Measurements from ENCODE around the gene DYNLT2B. TPM values are rescaled to one million over a fixed set of nuclear protein-coding genes. Genes with fewer than 3 reads are reported as not detected.
"Not testable (repeated sequence)": the region's sequence is repeated elsewhere in the genome, so short reads cannot be mapped to it uniquely, and the experiment has no call there.

DYNLT2B gene
- polyA plus RNA-seq, 1 donor, result 15.5 TPM

DNA sequence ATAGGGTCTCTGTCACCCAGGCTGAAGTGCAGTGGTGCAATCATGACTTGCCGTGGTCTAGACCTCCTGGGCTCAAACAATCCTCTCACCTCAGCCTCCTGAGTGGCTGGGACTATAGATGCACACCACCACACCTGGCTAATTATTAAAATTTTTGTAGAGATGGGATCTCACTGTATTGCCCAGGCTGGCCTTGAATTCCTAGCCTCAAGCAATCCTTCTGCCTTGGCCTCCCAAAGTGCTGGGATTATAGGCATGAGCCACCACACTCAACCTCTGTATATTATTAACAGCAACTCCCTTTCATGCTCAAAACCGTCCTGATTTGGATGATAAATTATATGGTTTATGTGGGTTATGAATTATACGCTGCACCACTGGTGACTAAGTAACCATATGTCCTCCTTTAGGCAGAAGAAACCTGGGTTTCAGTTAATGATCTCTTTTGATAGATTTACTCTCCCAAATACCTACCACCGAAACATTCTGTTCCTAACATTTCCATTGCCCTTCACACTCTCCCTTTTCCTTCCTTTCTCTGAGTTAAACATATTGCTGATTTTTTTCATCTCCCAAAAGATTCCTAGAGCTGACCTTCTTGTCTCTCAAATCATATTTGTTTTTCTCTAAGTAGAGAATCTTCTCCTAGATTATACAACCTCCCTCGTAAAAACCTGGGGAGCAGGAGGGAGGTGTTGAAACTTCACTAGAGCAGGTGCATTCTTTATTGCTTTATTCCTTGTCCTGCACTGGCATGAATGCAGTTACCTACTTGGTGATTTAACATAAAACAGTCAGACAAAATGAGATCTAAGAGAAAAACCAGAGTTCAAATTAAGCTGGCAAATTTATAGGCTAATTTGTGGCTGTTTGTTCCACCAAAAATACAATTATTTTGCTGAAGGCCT, 63.4 kb downstream of the DYNLT2B start:
- 100% methylated on average over 1 of the region's 5 CpGs for WGBS (ENCODE audit: insufficient coverage, low lambda C conversion rate)

GRCh38 chr3:196251918-196252317, 66.1 kb downstream of the DYNLT2B start:
- H3K4me1 ChIP-seq (ENCODE audit: control insufficient read depth, insufficient read depth, low read length), result peaks cover 6% of the 10 kb centered on the region
- no peaks in the 10 kb centered on the region for H3K9me3 ChIP-seq (ENCODE audit: control insufficient read depth, low read depth, low read length)
- H3K27ac ChIP-seq (ENCODE audit: low read length), result no peak overlapping the region
- H3K27me3 ChIP-seq (ENCODE audit: control insufficient read depth, insufficient read depth, low read length), result no peaks in the 10 kb centered on the region
- H3K36me3 ChIP-seq (ENCODE audit: control insufficient read depth, insufficient read depth, low read length), result peaks cover 22% of the 10 kb centered on the region
- no peak for DNase-seq
- 100% methylated on average over 1 of the region's 16 CpGs for WGBS (ENCODE audit: insufficient coverage, low lambda C conversion rate)
- no peak overlapping the region for H3K4me3 ChIP-seq (ENCODE audit: low read length)

More for the DNA sequence above, 63.4 kb downstream of the DYNLT2B start:
- Histone ChIP-seq H3K27me3 (ENCODE audit: control insufficient read depth, insufficient read depth, low read length) (no peaks in the 10 kb centered on the region), H3K9me3 (ENCODE audit: control insufficient read depth, low read depth, low read length) (no peaks in the 10 kb centered on the region), H3K27ac (ENCODE audit: low read length) (no peak overlapping the region), H3K4me3 (ENCODE audit: low read length) (no peak overlapping the region), H3K36me3 (ENCODE audit: control insufficient read depth, insufficient read depth, low read length) (peaks cover 11% of the 10 kb centered on the region), H3K4me1 (ENCODE audit: control insufficient read depth, insufficient read depth, low read length) (peaks cover 6% of the 10 kb centered on the region)
- no peak for DNase-seq

DNA sequence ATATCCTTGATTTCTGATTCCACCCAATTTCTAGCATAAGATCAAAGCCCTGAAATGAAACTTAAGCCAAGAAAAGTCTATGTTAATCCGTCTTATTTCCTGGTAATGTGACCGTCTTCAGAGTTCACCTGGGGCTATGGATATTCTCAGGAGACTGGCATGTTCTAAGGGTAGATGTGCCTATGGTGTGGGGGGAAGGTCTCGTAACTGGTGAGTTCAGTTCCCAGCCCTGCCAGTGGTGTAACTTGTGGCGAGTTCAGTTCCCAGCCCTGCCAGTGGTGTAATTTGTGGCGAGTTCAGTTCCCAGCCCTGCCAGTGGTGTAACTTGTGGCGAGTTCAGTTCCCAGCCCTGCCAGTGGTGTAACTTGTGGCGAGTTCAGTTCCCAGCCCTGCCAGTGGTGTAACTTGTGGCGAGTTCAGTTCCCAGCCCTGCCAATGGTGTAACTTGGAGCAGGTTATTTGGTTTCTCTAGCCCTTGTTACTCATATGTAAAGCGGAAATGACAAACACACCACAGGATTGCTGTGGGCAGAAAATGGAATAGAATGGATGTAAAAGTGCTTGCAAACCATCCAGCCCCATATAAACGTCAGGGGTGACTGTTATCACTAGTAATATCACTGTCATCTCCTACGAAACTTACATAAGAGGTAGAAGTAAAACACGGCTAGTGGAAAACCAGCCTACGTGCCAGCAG, 71.3 kb downstream of the DYNLT2B start:
- H3K27me3 ChIP-seq (ENCODE audit: control insufficient read depth, insufficient read depth, low read length), result no peaks in the 10 kb centered on the region
- H3K36me3 ChIP-seq (ENCODE audit: control insufficient read depth, insufficient read depth, low read length), result peaks cover 39% of the 10 kb centered on the region
- no peak for DNase-seq
- WGBS (ENCODE audit: insufficient coverage, low lambda C conversion rate), result 60% methylated on average over 1 of the region's 13 CpGs
- no peaks in the 10 kb centered on the region for H3K4me1 ChIP-seq (ENCODE audit: control insufficient read depth, insufficient read depth, low read length)
- H3K4me3 ChIP-seq (ENCODE audit: low read length), result no peak overlapping the region
- no peak overlapping the region for H3K27ac ChIP-seq (ENCODE audit: low read length)
- peaks cover 10% of the 10 kb centered on the region for H3K9me3 ChIP-seq (ENCODE audit: control insufficient read depth, low read depth, low read length)

GRCh38 chr3:196244166-196244565, 73.9 kb downstream of the DYNLT2B start:
- H3K4me3 ChIP-seq (ENCODE audit: low read length), result not testable (repeated sequence)
- peaks cover 59% of the 10 kb centered on the region for H3K36me3 ChIP-seq (ENCODE audit: control insufficient read depth, insufficient read depth, low read length)
- WGBS (ENCODE audit: insufficient coverage, low lambda C conversion rate), result no CpG with 5 or more reads among the region's 34 CpGs

DNA sequence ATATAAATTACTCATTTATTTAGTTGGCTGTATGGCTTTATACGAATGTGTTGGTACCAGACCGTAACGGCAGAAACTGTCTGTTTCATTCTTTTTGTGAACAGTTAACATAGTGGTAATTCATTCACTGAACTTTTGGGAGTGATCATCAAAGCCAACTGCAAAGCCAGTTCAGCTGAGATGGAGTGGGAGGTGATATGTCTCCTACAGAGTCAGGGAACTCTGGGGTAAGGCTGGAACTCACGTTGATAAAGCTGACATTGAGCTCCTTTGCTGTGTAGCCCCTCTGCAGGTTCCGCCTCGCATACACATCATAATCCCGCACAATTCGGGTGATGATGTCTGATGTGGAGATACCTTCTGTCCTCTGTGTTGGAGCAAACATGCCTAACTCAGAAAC, 76.3 kb downstream of the DYNLT2B start:
- Histone ChIP-seq H3K4me3 (ENCODE audit: low read length) (no peak overlapping the region), H3K27me3 (ENCODE audit: control insufficient read depth, insufficient read depth, low read length) (no peaks in the 10 kb centered on the region), H3K9me3 (ENCODE audit: control insufficient read depth, low read depth, low read length) (peaks cover 10% of the 10 kb centered on the region), H3K36me3 (ENCODE audit: control insufficient read depth, insufficient read depth, low read length) (peaks cover 62% of the 10 kb centered on the region), H3K4me1 (ENCODE audit: control insufficient read depth, insufficient read depth, low read length) (no peaks in the 10 kb centered on the region), H3K27ac (ENCODE audit: low read length) (no peak overlapping the region)
- no CpG with 5 or more reads among the region's 8 CpGs for whole genome bisulfite sequencing (ENCODE audit: insufficient coverage, low lambda C conversion rate)
- no peak for DNase-seq

More at GRCh38 chr3:196244166-196244565, 73.9 kb downstream of the DYNLT2B start:
- H3K27ac ChIP-seq (ENCODE audit: low read length); H3K4me1 ChIP-seq (ENCODE audit: control insufficient read depth, insufficient read depth, low read length); H3K27me3 ChIP-seq (ENCODE audit: control insufficient read depth, insufficient read depth, low read length); DNase-seq; H3K9me3 ChIP-seq (ENCODE audit: control insufficient read depth, low read depth, low read length): not testable (repeated sequence)

Other genes starting within 250 kb of the DYNLT2B start
- 73.7 TPM for gene TFRC, start 236.2 kb downstream of the DYNLT2B start, polyA plus RNA-seq
- 0.42 TPM for gene ZDHHC19, start 106.8 kb downstream of the DYNLT2B start, polyA plus RNA-seq
- gene SLC51A, start 101.7 kb downstream of the DYNLT2B start, polyA plus RNA-seq, result 29.6 TPM
- 54.4 TPM for gene PCYT1A, start 30.5 kb downstream of the DYNLT2B start, polyA plus RNA-seq
- 0.04 TPM for gene TM4SF19, start 20.1 kb upstream of the DYNLT2B start, polyA plus RNA-seq
- 25.5 TPM for gene UBXN7, start 114.2 kb upstream of the DYNLT2B start, polyA plus RNA-seq
- 11.4 TPM for gene RNF168, start 185.5 kb upstream of the DYNLT2B start, polyA plus RNA-seq
- not detected for gene SMCO1, start 197.1 kb upstream of the DYNLT2B start, polyA plus RNA-seq

All from large intestine (tissue), 3 donors.